GM21515 (cell line): ENCODE data around the gene CFD.

Experiments
- ATAC-seq: cut with Tn5 transposase; IDR thresholded peaks from one replicate; pipeline ENCODE4 v1.9.1; 2021; ENCODE audit not compliant: unreplicated experiment

CFD gene

GRCh38 chr19:903266-903797 lies 43.9 kb downstream of the CFD start:
- ATAC-seq = no peak

DNA sequence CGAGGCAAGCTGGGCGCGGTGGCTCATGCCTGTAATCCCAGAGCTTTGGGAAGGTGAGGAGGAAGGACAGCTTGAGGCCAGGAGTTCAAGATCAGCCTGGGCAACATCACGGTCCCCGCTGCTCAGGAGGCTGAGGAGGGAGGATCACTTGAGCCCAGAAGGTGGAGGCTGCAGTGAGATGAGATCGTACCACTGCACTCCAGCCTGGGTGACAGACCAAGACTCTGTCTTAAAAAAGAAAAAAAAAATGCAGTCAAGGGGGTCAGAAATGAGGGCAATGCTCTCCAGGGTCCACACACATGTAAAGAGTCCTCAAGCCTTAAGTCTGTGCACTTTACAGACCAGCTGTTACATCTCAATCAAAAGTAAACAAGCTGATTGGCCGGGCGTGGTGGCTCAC lies 45.1 kb downstream of the CFD start:
- ATAC-seq = no peak

GRCh38 chr19:906480-906879 lies 47.0 kb downstream of the CFD start:
- ATAC-seq = no peak

DNA sequence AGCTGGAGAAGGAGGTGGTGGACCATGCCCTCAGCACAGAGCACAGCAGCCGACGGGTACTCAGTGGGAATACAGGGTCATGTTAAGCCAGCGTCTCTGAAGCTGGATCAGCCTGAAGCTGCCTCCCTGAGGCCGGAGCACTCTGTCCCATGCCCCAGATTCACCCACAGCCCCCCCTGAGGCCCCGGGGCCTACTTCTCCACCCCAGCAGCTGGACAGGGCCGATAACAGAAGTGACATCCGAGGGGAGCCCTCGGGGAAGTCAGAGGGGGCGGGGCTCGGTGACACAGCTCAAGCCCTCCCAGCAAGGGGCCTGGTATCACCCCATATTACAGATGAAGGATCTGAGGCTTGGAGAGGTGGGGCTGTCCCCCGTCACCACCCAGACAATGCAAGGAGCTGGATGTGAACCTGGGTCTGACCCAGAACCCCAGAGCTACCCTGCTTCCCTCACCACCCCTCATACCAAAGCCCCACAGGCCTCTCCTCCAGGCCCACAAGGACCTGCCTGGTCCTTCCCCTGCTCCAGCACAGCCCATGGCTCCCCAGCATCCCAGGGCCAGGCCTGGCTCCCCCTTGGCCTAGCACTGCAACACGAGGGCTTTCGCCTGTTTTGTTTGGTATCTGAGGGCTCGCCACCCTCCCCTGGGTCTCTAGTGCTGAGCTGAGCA lies 47.9 kb downstream of the CFD start:
- ATAC-seq = no peak

- ATAC-seq = no peak
Observed at GRCh38 chr19:911197-912033, 52.0 kb downstream of the CFD start.

- ATAC-seq = no peak
Observed at GRCh38 chr19:912181-913079, 53.0 kb downstream of the CFD start.
